ENCODE measurements around the gene ANO2.

The ANO2 gene

DNA sequence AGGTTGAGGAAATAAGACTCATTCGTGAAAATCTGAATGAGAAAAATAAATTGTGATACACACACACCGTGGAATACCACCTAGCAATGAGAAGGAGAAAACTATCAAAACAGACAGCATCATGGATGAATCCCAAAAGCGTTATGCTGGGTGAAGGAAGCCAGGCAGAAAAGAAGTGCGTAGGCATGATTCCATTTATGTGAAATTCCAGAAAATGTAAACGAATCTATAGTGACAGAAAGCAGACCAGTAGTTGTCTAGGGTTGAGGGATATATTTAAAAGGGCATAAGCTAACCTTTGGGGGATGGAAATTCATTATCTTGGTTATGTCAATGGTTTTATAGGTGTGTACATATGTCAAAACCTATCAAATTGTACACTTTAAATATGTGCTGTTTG, 42.5 kb upstream of the ANO2 start:
- H3K9ac ChIP-seq (ENCODE audit: low read length) = no peak overlapping the region
- H4K20me1 ChIP-seq (ENCODE audit: insufficient read depth, low read length) = no peaks in the 10 kb centered on the region

GRCh38 chr12:5985471-5985870, 40.4 kb upstream of the ANO2 start:
- H3K27me3 ChIP-seq (ENCODE audit: low read depth, low read length) = peaks cover 22% of the 10 kb centered on the region
- H3K4me1 ChIP-seq (ENCODE audit: low read length) = no peaks in the 10 kb centered on the region
- H3K9ac ChIP-seq (ENCODE audit: low read length) = no peak overlapping the region
- H4K20me1 ChIP-seq (ENCODE audit: insufficient read depth, low read length) = no peaks in the 10 kb centered on the region
- H3K36me3 ChIP-seq (replicated peaks; ENCODE audit: low read depth, low read length) = no peaks in the 10 kb centered on the region
- H2AFZ ChIP-seq (ENCODE audit: low read depth, low read length) = no peak overlapping the region
- H3K4me2 ChIP-seq (ENCODE audit: low read length) = no peak overlapping the region
- no peak overlapping the region for H3K4me3 ChIP-seq (ENCODE audit: low read length)
- no peaks in the 10 kb centered on the region for H3K79me2 ChIP-seq (ENCODE audit: low read length)
- H3K9me3 ChIP-seq (ENCODE audit: insufficient read depth, low read length) = no peaks in the 10 kb centered on the region
- TF ChIP-seq CTCF (IDR thresholded peaks at IDR 0.05; ENCODE audit: low read depth, low read length) = no peak
- TF ChIP-seq EZH2phosphoT487 (IDR thresholded peaks at IDR 0.05; ENCODE audit: low read depth) = no peak
- H3K27ac ChIP-seq (ENCODE audit: low read length) = no peak overlapping the region

More for the DNA sequence above, 42.5 kb upstream of the ANO2 start:
- Histone ChIP-seq H3K4me3 (ENCODE audit: low read length) (no peak overlapping the region), H3K9me3 (ENCODE audit: insufficient read depth, low read length) (no peaks in the 10 kb centered on the region), H3K4me2 (ENCODE audit: low read length) (no peak overlapping the region), H3K27ac (ENCODE audit: low read length) (no peak overlapping the region), H3K79me2 (ENCODE audit: low read length) (no peaks in the 10 kb centered on the region), H3K4me1 (ENCODE audit: low read length) (no peaks in the 10 kb centered on the region), H3K27me3 (ENCODE audit: low read depth, low read length) (peaks cover 29% of the 10 kb centered on the region), H3K36me3 (replicated peaks; ENCODE audit: low read depth, low read length) (no peaks in the 10 kb centered on the region), H2AFZ (ENCODE audit: low read depth, low read length) (no peak overlapping the region)
- TF ChIP-seq EZH2phosphoT487 (IDR thresholded peaks at IDR 0.05; ENCODE audit: low read depth) (no peak), CTCF (IDR thresholded peaks at IDR 0.05; ENCODE audit: low read depth, low read length) (no peak)

GRCh38 chr12:5984873-5985272, 39.8 kb upstream of the ANO2 start:
- Histone ChIP-seq H2AFZ (ENCODE audit: low read depth, low read length) (no peak overlapping the region), H3K9me3 (ENCODE audit: insufficient read depth, low read length) (no peaks in the 10 kb centered on the region), H3K9ac (ENCODE audit: low read length) (no peak overlapping the region), H3K79me2 (ENCODE audit: low read length) (no peaks in the 10 kb centered on the region), H4K20me1 (ENCODE audit: insufficient read depth, low read length) (no peaks in the 10 kb centered on the region), H3K4me1 (ENCODE audit: low read length) (no peaks in the 10 kb centered on the region), H3K27me3 (ENCODE audit: low read depth, low read length) (peaks cover 18% of the 10 kb centered on the region), H3K36me3 (replicated peaks; ENCODE audit: low read depth, low read length) (no peaks in the 10 kb centered on the region), H3K4me3 (ENCODE audit: low read length) (no peak overlapping the region), H3K4me2 (ENCODE audit: low read length) (no peak overlapping the region), H3K27ac (ENCODE audit: low read length) (no peak overlapping the region)
- TF ChIP-seq CTCF (IDR thresholded peaks at IDR 0.05; ENCODE audit: low read depth, low read length) (no peak), EZH2phosphoT487 (IDR thresholded peaks at IDR 0.05; ENCODE audit: low read depth) (no peak)

DNA sequence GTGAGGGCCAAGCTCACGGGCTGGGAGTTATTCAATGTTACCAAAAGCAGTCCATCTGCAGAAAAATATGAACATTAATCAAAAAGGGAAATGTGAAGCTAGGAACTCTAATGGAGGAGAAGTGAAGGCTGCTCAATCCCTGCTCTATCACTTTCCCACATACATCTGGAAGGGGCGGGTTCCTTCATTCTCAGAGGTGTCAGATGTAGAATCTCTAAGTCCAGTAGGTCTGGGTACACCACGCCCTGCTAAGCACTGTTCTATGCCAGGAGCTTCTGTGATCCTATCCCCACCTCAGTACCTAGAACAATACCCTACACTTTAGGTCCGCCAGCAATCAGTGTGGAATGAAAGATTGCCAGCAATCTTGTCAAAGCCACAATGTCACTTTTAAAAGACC, 37.0 kb upstream of the ANO2 start:
- H3K36me3 ChIP-seq (replicated peaks; ENCODE audit: low read depth, low read length) = no peaks in the 10 kb centered on the region
- no peak overlapping the region for H3K27ac ChIP-seq (ENCODE audit: low read length)
- H4K20me1 ChIP-seq (ENCODE audit: insufficient read depth, low read length) = no peaks in the 10 kb centered on the region
- H3K4me2 ChIP-seq (ENCODE audit: low read length) = no peak overlapping the region
- H3K4me1 ChIP-seq (ENCODE audit: low read length) = no peaks in the 10 kb centered on the region
- H3K27me3 ChIP-seq (ENCODE audit: low read depth, low read length) = peaks cover 15% of the 10 kb centered on the region
- no peak overlapping the region for H2AFZ ChIP-seq (ENCODE audit: low read depth, low read length)
- TF ChIP-seq EZH2phosphoT487 (IDR thresholded peaks at IDR 0.05; ENCODE audit: low read depth) = no peak
- no peak for TF ChIP-seq CTCF (IDR thresholded peaks at IDR 0.05; ENCODE audit: low read depth, low read length)
- H3K4me3 ChIP-seq (ENCODE audit: low read length) = no peak overlapping the region
- no peak overlapping the region for H3K9ac ChIP-seq (ENCODE audit: low read length)
- H3K79me2 ChIP-seq (ENCODE audit: low read length) = no peaks in the 10 kb centered on the region
- H3K9me3 ChIP-seq (ENCODE audit: insufficient read depth, low read length) = no peaks in the 10 kb centered on the region
